HG03460 (cell line): ENCODE results near the gene CLDN25.
"Not testable (repeated sequence)": the region's sequence is repeated elsewhere in the genome, so short reads cannot be mapped to it uniquely, and the experiment has no call there.

Experiments
- ATAC-seq: cut with Tn5 transposase; IDR thresholded peaks from one replicate; pipeline ENCODE4 v1.9.1; 2021; ENCODE audit not compliant: unreplicated experiment

CLDN25 gene

GRCh38 chr11:113779496-113779895, at the start of gene CLDN25:
TSS of gene CLDN25 (plus strand) at chr11:113779796. CDS start at chr11:113779796, 0 bp downstream.
- no peak for ATAC-seq

DNA sequence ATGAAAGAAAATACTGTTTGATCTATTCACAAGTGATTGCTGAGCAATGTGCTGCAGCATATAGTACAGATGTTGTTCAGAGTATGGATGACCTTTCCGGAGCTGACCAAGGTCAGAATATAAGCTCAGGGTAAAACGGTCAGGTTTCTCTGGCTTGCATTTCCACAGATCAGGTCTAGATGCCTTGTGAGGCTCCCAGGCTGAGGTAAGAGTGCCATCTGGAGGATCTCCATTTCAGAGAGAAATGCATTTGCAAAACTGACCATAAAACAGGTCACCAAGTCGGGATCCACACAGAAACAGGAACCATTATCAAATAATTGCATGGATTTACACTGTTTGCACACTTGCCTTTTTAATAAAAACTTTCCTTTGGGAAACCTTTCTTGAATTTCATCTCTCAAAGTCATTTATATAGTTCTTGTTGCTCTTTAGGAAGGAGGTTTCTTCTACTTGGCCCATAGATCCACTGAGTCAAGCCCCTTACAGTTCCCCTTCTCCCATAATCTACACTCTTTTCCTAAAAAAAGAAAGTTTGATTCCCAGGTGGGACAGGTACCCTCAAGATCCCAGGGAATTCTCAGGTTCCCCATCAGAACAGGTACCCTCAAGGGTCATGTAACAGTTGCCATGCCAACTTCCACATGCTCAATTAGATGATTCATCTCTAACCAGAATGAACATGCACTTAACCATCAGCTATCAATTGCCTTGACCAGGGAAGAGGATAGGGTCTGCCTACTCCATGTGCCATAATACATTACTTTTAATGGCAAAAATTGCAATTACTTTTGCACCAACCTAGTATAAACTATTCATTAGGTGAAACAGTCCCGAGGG, 48.5 kb upstream of the CLDN25 start:
- no peak for ATAC-seq

DNA sequence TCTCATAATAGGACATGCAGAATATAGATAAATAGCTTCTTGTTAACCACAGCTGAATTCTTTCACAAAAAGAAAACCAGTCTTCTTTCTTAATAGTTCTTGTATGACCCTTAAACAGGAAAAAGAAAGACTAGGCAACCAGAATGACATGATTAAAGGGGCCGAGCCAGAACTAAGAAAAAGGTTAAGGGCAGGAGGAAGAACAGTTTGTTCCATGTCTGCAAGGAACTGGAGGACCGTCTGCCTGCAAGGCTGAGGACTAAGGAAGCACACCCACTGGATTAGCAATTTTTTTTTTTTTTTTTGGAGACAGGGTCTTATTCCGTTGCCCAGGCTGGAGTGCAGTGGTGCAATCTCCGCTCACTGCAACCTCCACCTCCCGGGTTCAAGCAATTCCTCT, 47.5 kb upstream of the CLDN25 start:
- ATAC-seq: no peak

DNA sequence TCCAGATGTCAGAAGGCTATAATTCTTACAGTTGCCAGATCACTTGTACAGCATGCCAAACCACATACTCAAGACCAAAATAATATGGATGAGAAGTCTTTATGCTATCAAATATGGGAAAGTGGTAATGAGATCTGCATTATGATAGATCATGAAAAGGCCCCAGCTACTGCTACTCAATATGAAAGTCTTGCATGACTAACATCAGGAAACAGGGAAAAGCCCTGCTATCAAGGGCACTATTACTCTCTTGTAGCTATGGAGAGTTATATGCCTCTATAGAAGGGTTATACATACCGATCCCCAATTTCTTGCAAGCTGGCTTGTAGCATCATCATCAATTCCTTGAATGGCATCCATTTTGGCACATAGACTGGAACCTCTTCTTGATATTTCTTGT, 43.3 kb upstream of the CLDN25 start:
- no peak for ATAC-seq

GRCh38 chr11:113752932-113753331, 26.7 kb upstream of the CLDN25 start:
- no peak for ATAC-seq

GRCh38 chr11:113760241-113760640, 19.4 kb upstream of the CLDN25 start:
- no peak for ATAC-seq

GRCh38 chr11:113763040-113763439, 16.6 kb upstream of the CLDN25 start:
- ATAC-seq: not testable (repeated sequence)

DNA sequence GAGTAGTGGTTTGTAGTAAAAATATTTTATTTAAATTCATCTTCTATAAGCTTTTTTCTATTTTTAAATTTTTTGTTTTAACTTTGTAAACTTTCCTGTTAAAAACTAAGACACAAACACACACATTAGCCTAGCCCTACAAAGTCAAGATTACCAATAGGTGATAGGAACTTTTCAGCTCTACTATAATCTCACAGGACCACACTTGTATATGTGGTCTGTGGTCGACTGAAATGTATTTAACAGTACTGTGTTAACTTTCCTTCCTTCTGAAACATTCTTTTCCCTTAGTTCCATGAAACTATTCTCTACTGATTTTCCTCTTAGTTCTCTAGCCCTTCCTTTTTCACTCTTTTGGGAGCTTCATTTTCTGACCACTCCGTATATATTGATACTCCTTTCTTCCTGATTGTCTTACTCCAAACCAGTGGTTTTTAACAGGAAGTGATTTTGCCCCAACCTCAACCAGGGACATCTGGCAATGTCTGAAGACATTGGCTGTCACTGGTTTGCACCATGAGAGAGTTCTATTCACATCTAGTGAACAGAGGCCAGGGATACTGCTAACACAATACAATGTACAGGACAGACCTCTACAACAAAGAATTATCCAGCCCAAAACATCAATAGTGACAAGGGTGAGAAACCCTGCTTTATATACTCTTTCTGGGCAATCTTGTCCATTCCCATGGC, 14.9 kb upstream of the CLDN25 start:
- ATAC-seq: no peak

GRCh38 chr11:113771964-113772363, 7.6 kb upstream of the CLDN25 start:
- ATAC-seq: no peak

- ATAC-seq: peak; percentile 9
These were observed 6.5 kb upstream of the CLDN25 start for GRCh38 chr11:113773092-113773415.

DNA sequence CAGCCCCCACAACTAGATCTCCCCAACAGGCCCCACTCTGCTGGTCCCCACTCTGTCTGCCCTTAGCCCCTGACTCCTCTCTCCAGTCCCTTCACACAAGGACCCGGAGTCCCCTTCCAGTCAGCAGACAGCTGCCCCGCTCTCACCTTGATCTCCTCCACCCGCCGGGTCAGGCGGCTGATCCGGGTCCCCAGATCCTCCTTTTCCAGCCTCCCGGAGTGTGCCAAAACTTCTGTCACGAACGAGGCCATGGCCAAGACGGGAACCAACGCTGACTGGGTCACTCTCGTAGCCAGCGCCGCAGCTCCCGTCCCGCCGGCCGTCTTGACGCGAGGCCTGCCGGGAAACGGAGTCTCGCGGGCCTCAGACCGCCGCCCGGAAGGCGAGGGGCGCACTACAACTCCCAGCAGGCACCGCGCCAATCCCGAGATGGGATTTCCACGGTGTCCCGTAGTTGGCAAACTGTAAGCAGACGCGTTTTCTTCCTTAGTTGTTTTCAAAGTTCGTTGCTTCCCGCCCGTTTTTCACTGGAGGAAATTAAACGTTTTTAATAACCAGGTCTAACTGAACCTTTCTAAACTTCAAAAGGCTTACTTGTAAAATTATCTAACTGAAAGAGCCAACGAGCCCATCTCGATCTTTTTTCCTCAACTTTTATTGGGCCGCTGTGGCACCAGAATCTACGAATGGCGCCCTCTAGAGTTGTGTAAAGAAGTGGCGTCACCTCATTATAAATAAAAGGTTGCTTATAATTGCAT, 6.0 kb upstream of the CLDN25 start, which contains the start of gene ZW10:
TSS of gene ZW10 (minus strand) at position 277 of the 758 bp plus-strand sequence. CDS start at position 251, 26 bp downstream.
- ATAC-seq: peak; percentile 97

DNA sequence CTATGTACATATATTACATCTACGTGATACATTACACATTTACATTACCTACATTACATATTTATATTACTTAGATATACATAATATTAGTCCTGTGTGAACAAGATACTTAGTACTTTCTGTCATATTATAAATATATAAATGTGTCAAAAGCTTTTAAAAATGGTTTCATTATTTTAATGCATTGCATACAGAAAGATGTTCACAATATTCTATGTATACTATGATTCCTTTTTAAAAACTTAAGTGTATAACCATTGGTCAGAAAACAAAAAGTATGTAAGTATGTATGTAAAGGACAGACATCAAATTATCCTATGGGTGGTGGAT, 5.5 kb upstream of the CLDN25 start:
- ATAC-seq: no peak

DNA sequence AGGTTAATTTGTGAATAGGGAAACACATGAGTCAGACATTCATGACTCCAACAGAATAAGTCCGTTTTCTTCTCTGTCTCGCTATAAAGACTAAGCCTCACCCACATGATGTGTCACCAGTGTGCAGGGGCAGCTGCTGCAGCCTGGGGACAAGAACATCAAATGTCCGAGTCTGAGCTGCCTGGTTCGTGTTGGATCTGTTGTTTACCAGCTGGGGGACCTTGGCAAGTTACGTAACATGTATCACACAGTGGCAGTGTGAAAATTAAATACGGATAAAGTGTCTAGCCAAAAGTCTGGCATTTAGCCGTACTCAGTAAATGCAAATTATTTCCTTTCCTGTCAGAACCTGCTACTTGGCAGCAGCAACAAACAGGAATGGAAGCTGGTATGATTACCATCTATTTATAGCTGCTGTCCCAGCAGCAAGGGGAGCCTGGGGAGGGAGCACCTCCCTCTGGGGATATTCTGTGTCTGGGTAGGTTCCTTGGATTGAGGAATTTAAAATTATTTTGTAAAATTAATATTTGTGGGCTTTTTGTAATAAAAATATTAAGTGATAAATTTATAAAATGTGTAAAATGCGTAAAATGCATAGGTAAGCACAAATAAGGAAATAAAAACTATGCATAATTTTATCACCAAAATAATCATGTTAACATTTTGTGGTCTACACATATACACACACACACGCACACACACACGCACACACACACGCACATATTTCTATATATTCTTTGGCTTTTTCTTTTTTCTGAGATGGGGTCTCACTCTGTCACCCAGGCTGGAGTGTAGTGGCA, 1.3 kb upstream of the CLDN25 start:
- ATAC-seq: no peak

DNA sequence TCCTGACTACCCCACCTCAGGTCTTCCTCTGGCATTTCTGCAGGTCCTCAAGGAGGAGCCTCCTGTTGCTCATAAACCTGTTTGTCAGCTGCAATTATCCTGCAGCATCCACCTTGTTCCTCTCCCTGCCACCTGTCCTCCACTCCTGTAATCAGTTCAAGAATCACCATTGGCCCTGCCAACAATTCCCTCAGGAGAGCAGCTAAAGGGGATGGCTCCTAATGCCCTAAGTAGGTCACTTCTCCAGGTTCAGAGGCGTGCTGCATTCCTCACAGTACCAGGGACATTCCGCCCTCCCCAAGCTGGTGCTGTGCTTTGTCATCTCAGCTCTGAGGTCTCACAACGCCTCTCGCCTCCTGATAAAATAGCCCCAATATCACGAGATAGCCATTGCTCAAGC, 2.1 kb downstream of the CLDN25 start:
- ATAC-seq: no peak

GRCh38 chr11:113782134-113782533, 2.5 kb downstream of the CLDN25 start:
- ATAC-seq: no peak

DNA sequence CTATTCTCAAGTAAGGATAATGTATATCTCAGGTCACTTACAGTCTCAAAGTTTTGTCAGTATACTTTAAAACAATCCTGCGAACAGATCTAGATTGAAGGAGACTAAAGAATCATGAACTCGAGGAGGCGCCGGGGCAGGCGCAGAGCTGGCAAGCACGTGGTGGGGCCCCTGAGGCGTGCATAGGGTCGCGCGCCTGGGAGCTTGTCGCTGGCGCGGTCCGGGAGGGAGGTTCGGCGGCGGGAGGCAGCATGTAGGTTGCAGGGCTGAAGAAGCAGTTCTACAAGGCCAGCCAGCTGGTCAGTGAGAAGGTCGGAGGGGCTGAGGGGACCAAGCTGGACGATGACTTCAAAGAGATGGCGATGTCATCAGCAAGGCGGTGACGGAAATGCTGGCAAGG, 9.4 kb downstream of the CLDN25 start:
- ATAC-seq: not testable (repeated sequence)

DNA sequence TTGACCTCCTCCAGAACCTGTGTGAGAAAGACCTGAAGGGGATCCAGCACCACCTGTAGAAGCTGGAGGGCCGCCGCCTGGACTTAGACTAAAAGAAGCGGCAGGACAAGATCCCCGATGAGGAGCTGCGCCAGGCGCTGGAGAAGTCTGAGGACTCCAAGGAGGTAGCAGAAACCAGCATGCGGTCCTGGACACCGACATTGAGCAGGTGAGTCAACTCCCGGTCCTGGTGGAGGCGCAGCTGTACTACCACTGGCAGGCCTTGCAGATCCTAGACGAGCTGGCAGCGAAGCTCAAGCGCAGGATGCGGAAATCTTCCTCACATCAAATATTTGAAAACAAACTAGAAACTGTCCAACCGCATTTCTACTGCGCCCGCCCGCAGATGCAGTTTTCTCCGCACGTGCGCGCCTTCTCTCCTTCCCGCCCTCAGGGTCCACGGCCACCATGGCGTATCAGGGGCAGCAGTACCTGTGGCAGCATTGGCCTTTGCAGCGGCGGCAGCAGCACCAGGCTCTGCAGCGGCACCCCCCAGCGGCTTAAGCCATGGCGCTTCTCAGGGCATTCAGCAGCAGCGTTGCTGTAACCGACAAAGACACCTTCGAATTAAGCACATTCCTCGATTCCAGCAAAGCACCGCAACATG, 10.2 kb downstream of the CLDN25 start:
- no peak for ATAC-seq

DNA sequence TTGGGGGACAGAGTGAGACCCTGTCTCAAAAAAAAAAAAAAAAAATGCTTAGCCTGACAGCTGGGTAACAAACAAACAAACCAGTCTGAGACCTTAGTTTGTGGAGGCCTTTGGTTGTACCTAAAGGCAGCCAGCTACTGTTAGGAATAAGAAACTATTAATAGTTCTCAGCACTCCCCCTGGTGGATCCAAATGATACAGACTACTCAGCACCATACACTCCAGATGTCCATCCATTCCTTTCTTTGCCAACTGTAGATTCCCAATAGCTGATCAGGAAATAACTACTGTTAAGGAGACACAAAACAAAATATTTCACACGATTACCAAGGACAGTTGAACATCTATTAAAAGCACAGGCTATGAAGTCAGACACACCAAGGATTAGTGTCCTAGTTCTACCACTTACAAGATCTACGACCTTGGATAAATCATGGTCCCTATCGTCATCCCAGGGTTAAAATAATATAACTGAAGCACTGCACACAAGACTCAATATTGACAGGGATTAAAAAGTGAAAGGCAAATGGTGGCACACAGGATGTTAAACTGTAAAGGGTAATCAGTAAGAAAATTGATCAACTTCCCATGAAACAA, 17.2 kb downstream of the CLDN25 start:
- no peak for ATAC-seq

DNA sequence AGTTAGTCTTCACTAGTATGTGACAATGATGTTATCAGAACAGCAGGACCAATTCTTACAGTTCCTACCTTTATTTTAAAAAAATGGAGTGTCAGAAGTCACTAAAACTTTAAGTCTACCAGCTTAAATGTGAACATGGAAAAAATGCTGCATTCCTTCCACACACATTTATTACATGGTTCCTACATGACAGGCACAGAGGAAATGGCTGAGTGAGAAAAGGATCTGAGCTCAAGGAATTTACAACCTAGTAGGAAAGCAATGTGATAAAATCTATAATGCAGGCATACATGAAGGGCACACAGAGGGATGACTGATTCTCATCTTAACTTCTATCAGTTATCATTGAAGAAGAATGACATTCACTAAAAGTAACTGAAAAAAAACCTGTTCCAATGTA, 23.0 kb downstream of the CLDN25 start:
- ATAC-seq: no peak

DNA sequence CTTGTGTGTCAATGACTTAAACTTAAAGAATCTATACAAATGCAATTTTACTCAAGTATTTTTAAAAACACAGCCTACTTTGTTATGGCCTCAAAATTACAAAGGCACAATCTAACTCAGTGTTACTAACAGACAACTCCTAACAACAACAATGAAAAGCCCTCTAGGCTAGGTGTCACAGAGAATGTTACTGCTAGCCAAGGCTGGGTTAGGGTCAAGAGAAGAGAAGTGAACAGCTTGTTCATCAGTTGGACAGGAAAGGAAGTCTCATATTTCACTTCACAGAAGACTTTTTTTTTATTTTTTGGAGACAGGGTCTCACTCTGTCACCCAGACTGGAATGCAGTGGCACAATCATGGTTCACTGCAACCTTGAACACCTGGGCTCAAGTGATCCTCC, 26.0 kb downstream of the CLDN25 start:
- ATAC-seq: no peak
